VCaP (cell line): ENCODE measurements around the gene PTPRN2.

ENCODE experiments used
- H3K27ac ChIP-seq: fragments of 450-650 bp; 2 replicates; pipeline ENCODE4 v1.5.1; 2017
- TF ChIP-seq, protein P1 (sequence below): fragments of 450-650 bp; conservative IDR thresholded peaks from 2 replicates; pipeline ENCODE4 v1.5.1; 2017; ENCODE audit warnings: mild to moderate bottlenecking, moderate library complexity

The PTPRN2 gene

DNA sequence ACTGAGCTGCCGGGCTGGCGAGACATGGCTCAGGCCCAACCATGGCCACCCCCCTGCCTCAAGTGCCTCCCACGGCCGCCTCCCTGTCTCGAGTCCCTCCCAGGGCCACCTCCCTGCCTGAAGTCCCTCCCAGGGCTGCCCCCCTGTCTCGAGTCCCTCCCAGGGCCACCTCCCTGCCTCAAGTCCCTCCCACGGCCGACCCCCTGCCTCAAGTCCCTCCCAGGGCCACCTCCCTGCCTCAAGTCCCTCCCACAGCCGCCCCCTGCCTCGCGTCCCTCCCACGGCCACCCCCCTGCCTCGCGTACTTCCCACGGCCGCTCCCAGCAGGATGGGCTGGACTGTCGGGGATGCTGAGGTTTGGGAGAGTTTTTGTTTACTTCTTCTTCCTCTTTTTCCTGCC is 462.5 kb downstream of the PTPRN2 start:
- no peak overlapping the region for H3K27ac ChIP-seq
- TF ChIP-seq, protein P1, sequence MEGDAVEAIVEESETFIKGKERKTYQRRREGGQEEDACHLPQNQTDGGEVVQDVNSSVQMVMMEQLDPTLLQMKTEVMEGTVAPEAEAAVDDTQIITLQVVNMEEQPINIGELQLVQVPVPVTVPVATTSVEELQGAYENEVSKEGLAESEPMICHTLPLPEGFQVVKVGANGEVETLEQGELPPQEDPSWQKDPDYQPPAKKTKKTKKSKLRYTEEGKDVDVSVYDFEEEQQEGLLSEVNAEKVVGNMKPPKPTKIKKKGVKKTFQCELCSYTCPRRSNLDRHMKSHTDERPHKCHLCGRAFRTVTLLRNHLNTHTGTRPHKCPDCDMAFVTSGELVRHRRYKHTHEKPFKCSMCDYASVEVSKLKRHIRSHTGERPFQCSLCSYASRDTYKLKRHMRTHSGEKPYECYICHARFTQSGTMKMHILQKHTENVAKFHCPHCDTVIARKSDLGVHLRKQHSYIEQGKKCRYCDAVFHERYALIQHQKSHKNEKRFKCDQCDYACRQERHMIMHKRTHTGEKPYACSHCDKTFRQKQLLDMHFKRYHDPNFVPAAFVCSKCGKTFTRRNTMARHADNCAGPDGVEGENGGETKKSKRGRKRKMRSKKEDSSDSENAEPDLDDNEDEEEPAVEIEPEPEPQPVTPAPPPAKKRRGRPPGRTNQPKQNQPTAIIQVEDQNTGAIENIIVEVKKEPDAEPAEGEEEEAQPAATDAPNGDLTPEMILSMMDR, result no peak

DNA sequence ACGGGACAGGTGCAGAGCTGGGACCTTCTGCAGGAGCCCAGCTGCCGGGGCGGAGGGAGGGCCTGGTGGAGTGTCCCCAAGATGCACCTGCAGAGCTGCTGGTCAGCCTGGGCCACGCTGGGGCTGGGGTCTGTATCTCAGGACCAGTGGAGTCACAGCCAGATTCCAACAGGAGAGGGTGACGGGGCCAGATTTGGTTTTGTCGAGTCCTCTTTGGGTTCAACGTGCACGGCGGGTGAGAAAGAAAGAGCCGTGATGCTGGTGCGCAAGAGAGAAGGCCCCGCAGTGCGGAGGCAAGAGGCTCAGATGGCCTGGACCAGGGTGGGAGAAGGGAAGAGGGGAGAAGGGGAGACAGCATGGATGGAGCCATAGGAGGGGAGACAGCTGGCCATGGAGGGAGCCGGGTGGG is 462.9 kb downstream of the PTPRN2 start:
- TF ChIP-seq, protein P1, result no peak
- H3K27ac ChIP-seq, result no peak overlapping the region

DNA sequence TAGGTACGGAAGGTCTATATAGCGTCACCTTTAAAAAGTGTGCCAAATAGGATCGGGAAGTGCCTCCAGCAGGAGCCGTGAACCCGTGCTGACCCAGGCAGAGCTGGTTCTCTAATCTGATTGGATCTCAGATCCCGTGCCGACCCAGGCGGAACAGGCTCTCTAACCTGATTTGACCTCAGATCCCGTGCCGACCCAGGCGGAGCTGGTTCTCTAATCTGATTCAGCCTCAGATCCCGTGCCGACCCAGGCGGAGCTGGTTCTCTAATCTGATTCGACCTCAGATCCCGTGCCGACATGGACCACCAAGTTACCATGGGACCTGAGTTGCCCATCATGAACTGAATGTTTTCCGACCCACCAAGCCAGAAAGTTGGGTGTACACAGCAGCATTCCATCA is 463.9 kb downstream of the PTPRN2 start:
- TF ChIP-seq, protein P1, result no peak
- no peak overlapping the region for H3K27ac ChIP-seq

DNA sequence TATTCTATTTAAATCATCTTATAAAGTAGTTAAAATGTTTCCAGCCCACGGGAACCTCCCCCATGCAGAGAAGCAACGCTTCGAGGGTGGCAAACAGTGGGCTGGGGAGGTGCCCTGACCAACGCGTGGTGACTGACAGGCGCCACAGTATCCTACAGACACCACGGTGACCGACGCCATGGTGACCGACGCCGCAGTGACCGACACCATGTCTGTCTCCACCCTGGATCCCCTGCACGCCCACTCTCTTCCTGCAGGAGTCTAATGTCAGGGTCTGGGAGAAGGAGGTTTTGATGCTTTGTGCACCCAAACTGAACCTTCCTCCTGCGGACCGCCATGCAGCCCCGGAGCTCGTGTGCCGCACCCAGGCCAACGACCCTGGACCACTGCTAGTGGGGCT is 464.4 kb downstream of the PTPRN2 start:
- TF ChIP-seq, protein P1, result no peak
- H3K27ac ChIP-seq, result no peak overlapping the region

DNA sequence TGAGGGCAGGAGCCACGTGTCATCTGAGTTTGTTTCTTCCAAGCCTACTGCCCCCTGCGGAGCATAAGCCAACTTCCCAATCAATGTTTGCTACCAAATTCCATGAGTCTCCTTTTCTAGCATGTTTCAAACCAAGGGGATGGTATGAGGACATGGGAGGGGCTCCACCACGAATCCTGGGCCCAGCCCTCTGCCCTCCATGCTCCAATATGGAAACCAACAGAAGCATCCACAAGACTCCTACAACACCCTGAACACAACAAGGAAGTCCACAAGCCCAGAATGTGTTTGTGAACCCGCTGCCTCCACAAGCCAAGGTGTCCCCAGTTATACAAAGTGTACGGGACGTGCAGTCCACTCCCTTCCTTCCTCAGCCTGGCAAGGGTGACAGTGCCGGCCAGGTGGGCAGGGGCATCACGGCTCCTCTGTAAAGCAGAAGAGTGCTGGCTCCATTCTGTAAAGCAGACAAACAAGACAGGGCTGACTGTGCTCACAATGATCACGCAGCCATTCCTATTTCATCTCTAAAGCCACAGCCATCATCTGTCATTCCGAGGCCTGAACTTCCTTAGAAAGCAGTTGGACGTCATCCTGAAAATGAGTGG is 466.1 kb downstream of the PTPRN2 start:
- H3K27ac ChIP-seq, result no peak overlapping the region
- TF ChIP-seq, protein P1, result no peak

DNA sequence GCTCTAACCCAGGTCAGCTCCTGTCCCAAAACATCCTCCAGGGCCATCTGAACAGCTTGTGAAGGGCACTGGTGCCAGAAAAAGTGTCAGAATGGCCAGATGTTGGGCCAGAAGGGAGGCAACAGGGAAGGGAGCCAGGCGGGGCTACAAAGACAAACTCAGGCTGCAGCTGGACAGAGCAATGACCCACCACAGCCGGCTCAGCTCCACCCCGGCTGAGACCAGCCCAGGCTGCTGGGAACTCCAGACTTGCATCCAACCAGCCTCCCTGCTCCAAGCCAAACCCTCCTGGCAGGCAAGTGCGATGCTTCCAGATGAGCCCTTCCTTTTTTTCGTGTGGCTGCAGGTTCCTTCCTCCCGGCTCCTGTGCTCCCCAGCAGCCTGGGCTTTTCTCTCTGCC is 466.9 kb downstream of the PTPRN2 start:
- H3K27ac ChIP-seq, result no peak overlapping the region
- TF ChIP-seq, protein P1, result no peak

DNA sequence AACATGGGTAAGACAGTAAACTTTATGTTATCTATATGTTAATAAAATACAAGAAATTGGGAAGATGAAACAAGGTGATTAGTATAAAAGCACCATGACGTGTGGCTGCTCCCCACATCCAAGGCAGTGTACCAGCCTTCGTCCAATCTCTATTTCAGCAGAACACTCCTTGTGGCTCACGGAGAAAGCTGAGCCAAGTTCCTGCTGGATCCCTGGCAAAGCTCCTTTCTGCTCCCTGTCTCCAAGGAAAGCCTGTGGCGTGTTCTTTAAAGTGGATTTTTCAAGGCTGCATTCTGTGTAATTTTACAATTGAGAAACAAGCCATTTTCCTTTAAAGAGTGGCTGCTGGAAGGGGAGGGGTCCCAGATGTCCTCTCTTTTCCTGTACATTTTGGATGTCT is 467.3 kb downstream of the PTPRN2 start:
- TF ChIP-seq, protein P1, result no peak
- no peak overlapping the region for H3K27ac ChIP-seq
